ENCODE results near the gene NDUFA6.

- TF ChIP-seq CTCF (conservative IDR thresholded peaks at IDR 0.05; ENCODE audit: low read depth, low read length), result no peak
- TF ChIP-seq EZH2 (IDR thresholded peaks at IDR 0.05; ENCODE audit: borderline replicate concordance, low read depth, low read length, poor library complexity, severe bottlenecking), result no peak
Measured at GRCh38 chr22:42062506-42063170, 27.9 kb downstream of the NDUFA6 start.

Measured in A673 (cell line).